GM18867 (cell line): ENCODE measurements around the gene RAP1GAP2.
"Not testable (repeated sequence)": the region's sequence is repeated elsewhere in the genome, so short reads cannot be mapped to it uniquely, and the experiment has no call there.

ENCODE experiments used
- ATAC-seq: cut with Tn5 transposase; IDR thresholded peaks from one replicate; pipeline ENCODE4 v1.9.1; 2021; ENCODE audit warnings: mild to moderate bottlenecking, moderate library complexity; ENCODE audit not compliant: unreplicated experiment

RAP1GAP2 gene

DNA sequence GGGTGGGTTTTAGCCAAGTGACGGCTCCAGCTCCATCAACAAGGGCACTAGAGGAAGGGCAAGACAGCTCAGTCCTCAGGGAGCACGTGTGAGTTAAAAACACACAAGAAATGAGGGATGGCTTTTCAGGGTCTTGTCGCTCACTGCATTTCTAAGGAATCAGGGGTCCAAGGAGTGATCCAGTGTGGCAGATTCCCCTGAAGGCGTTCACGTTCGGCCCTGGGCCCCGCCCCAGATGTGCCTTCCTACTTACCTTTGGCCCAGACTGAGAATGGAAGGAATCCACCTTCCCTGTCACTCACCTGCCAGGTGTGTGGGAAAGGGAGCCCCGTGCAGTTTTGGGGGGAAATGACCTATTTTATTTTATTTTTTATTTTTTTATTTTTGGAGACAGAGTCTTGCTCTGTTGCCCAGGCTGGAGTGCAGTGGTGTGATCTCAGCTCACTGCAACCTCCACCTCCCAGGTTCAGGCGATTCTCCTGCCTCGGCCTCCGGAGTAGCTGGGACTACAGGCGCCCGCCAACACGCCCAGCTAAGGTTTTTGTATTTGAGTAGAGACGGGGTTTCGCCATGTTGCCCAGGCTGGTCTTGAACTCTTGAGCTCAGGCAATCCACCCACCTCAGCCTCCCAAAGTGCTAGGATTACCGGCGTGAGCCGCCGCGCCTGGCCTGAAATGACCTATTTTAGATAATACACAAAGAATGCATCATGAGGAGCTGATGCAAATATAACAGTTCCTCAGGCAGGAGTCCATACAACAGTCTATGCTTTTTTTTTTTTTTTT lies 195.3 kb downstream of the RAP1GAP2 start:
- not testable (repeated sequence) for ATAC-seq

DNA sequence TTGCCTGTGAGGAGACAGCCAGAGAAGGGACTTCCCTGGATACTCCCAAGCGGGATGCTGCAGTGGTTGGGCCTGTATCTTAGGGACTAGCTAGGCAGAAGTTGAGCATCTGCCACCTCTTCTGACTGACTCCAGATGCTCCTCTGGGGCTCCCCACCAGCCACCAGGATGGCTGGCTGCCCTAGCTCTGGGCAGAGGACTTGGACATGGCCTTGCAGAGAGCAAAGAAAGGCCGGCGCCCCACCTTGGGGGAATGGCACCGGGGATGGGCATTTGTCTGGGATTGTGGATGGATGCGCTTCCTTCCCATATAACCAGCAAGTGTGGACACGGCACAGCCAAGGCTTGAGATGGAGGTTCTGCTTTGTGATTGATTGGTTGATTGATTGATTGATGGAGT lies 198.2 kb downstream of the RAP1GAP2 start:
- ATAC-seq: no peak

DNA sequence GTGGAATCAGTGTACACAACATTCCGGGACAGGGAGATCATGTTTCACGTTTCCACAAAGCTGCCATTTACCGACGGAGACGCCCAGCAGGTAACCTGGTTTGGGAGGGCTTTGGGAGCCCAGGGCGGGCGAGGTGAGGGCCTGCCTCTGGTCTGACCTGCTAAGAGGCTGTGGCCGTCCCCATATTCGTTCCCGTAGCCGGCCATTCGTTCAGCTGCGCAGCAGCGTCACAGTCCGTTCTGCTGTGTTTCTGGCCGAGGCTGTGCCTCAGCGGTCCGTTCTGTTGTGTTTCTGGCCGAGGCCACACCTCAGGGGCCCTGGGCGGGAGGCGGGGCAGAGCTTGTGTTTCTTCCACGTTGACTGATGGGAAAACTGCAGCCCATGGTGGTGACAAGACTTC lies 199.1 kb downstream of the RAP1GAP2 start:
- no peak for ATAC-seq

DNA sequence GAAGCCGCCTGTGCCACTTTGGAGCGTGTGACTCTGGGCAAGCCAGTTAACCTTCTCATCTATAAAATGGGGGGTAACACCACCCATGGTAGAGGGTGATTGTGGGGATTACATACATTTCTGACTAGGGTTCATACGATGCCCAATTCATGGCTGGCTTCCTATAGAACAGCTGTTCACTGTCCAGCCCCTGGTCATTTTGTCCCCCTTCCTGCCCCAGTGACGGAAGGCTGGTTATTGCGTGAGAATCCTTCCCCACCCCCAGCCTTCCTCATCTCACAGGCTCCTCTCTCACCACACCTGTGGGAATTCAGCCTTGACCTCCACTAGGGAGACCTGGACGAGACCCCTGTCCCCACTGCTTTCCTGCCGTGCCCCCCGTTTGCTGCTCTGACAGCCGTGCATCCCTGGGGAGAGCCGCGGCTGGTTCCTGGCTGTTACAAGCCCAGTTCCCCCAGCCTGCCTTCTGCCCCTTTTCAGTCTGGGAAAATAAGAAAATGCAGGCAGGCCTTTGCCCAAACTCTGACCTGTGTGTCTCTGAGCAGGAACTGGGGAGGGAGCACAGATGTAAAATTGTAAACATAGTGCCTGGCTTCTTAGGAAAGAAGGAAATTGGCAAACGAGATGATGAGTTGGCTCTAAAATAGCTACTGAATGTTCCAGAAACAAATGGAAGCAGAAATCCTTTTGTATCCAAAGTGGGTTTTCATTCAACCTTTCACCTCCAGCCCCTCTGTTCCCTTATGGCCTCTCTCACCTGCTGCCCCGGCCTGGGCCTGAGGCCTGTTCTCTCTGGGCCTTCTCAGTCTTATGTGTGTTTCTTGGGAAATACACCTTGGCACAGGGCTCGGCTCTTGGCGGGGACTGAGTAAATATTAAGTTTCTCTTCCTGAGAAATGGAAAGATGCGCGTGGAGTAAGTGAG lies 199.9 kb downstream of the RAP1GAP2 start:
- ATAC-seq: no peak

DNA sequence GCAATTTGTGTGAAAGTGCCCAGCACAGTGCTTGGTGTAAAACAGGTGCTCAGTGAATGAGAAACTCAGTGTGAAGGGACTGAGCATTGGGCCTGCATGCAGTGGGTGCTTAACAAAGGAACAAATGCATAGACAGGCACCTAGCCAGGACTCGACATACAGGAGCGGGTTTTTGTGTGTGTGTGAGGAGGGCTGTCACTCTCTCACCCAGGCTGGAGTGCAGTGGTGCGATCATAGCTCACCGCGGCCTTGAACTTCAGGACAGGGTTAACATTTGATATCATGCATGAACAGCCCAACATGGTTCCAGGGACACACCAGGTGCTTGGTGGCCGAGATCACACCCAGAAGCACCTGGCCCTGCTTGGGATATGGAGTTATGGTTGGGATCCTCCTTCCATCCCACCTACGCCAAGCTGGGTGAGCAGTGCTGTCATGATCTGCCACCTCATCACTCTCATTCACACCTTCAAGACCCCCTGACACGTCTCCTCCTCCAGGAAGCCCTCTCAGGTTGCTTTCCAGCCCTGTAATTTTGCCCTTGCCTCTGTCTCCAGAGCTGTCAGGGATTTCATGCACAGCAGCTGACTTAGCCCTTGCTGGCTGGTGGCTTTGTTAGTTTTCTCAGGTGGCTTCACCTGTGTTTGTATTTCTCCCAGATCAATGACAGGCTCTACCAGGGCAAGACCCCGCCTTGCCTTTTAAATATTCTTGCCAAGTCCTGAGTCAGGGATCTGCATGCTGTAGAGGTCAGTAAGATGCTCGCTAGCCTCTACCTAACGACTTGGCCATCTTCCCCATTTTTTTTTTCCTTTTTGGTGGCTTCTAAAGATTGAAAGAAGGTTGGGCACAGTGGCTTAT lies 200.8 kb downstream of the RAP1GAP2 start:
- ATAC-seq: no peak

DNA sequence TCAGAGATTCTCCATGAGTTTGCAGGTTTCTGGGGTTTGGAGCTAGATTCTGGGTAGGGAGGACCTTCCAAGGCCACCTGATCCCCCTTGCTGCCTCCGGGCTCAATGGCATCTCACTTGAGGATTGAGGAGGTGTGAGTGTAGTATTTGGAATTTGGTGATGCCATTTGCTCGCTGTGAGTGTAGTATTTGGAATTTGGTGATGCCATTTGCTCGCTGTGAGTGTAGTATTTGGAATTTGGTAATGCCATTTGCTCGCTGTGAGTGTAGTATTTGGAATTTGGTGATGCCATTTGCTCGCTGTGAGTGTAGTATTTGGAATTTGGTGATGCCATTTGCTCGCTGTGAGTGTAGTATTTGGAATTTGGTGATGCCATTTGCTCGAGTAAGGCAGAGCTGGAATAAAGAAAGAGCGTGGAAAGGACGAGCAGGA lies 202.2 kb downstream of the RAP1GAP2 start:
- not testable (repeated sequence) for ATAC-seq

DNA sequence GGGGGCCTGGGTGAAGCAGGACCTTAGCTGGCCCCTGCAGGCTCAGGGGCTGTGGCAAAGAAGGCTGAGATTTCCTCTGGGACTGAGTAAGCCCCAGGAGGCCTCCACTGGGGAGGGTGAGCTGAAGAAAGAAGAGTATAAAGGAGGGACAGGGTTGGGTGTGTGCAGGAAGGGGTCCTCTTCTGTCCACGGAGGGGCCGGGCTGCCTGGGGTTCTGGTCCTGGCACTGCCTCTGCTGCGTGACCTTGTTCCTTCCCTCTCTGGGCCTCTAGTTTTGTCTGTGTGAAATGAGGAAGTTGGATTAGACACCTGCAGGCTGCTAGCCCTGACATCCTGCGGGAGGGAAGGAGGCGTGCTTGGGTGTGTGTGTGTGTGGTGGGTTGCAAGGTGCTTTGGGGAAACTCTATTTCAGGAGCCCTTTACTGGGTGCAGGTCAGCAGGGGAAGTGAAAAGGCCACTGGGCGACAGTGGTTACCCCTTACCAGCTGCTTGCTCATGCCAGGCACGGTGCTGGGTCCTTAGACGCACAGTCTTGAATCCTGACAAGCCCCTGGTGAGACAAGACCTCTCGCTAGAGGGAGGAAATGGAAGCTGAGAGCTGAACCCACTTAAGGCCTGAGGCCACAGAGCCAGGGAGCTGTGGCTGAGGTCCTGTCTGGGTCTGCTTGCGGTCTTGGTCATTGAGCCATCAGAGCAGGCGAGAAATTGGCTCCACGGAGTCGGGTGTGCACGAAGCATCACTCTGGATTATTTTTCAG lies 206.5 kb downstream of the RAP1GAP2 start:
- ATAC-seq: peak; percentile 75

DNA sequence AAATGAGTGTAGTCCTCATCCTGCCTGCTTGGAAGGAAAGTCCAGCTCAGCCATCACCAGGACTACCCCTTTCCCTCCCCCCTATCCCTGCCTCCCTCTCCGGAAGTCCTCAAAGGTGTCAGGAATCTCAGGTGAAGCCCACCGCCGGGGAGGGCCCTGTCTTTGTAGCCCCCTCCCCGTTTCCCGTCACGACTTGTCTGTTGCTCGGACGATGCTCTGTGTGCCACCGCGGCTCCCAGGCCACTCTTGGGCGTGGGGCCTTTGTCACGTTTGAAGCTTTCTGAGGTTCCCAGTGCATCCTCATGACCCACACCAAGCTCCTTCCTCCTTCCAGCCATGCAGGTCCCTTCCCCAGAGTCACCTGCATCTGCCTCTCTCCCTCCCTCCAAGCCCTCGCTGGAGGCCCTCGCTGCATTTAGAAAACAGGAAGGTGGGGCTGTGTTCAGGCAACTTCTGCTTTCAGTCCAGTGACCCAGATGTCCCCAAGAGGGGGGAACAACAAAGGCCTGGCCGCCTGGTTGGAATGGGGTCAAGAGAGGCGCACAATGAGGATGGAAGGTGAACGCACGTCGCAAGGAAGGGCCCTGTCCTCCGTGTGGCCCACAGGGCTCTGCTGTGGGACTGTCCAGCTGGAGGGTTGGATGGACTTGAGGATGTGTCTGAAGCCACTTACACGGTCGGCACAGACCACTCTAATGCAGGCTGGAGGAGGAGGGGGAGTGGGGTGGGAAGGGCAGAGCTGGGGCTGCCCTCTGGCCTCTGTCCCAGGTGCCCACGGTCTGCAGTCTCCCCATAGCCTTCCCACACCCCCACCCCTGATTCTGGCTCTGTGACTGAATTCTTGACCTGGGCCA lies 207.3 kb downstream of the RAP1GAP2 start:
- no peak for ATAC-seq

DNA sequence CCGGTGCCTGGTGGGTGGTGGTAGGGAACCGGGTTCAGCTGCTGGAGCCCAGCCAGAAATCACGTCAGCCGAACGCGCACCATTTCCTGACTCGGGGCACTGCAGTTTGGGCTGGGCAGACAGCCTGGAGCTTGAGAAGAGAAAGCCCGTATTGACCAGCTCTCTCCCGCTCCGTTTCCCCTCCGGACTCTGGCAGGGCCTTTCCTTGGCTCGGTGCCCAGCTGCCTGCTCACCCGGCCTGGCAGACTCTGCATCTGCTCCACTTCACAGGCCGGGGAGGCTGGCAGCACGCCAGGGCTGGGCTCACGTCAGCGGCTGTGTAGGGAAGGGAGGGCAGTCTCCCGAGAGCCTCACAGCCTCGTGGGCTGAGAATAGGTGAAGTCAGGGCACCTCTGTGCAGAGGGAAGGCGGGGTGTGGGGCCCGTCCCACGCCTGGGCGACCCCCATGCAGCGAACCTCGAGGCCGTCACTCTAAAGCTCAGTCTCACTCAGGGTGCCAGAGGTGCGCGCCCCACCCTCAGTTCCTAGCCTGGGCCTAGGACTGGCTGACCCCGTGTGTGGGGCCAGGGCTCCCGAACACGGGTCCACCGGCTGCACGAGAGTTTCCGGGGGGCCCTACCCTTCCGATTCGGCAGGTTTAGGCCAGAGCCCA lies 208.0 kb downstream of the RAP1GAP2 start:
- no peak for ATAC-seq

DNA sequence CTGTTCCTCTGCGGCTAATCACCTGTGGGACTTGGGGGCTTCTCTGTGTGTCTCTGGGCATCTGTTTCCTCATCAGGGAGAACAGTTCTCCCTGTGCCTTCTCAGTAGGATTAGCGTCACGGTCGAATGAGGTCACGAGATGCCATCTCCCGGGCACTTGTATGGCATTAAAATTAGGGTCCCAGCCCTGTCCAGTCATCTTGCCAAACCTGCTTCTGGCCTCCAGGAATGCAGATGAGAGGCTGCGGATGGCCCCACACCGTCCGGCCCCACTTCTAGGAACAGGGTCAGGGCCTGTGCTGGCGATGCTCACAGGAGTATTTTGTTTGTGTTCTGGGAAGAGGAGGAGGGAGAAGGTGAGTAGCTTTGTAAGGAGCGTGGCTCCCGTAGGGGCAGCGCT lies 208.7 kb downstream of the RAP1GAP2 start:
- no peak for ATAC-seq

DNA sequence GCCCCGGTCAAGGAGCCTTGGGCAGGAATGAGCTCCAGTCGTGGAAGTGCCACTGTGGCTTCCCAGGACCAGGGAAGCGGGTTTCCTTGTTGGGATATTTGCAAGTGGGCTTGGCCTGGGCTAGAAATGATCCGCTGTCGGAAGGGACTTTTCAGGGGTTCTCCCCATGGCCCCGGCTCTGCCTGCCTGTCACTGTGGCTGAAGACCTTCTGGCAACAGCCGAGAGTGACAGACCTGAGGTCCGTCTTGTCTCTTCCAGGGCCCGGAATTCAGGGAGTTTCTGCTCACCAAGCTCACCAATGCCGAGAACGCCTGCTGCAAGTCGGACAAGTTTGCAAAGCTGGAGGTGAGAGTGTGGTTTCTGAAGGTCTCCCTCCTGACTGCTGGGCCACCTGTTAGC lies 209.5 kb downstream of the RAP1GAP2 start:
- ATAC-seq: no peak

DNA sequence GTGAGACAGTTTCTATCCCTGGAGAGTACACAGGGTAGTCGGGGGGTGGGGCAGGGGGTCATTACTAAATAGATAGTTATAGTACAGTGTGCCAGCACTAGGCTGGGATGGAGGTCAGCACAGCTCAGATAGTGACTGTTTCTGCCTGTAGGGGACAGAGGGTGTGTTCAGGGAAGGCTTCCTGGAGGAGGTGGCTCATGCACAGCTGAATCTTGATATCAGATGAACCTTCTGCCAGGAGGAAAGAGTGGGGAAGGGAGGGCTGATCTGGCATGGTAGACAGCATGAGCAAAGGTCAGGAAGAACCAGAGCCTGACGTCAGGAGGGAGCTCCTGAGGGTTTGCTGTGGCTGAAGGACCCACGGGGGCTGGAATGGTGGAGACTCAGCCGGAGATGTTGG lies 210.6 kb downstream of the RAP1GAP2 start:
- ATAC-seq: no peak

DNA sequence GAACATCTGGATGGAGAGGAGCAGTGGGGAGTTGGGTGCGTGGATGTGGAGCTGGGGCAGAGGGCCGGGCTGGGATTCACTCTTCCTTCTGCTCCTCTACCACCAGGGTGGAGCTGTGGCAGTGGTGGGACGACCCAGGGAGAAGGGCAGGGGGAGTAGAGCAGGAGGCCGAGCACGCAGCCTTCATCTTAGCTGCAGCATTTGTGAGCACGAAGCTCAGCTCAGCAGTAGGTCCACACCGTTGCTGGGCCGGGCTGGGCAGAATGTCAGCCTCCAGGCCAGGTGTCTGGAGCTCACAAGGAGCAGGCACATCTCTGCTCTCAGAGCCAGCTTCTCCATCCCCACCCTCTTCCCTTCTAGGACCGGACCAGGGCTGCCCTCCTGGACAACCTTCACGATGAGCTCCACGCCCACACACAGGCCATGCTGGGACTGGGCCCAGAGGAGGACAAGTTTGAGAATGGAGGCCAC lies 211.4 kb downstream of the RAP1GAP2 start:
- ATAC-seq: no peak

DNA sequence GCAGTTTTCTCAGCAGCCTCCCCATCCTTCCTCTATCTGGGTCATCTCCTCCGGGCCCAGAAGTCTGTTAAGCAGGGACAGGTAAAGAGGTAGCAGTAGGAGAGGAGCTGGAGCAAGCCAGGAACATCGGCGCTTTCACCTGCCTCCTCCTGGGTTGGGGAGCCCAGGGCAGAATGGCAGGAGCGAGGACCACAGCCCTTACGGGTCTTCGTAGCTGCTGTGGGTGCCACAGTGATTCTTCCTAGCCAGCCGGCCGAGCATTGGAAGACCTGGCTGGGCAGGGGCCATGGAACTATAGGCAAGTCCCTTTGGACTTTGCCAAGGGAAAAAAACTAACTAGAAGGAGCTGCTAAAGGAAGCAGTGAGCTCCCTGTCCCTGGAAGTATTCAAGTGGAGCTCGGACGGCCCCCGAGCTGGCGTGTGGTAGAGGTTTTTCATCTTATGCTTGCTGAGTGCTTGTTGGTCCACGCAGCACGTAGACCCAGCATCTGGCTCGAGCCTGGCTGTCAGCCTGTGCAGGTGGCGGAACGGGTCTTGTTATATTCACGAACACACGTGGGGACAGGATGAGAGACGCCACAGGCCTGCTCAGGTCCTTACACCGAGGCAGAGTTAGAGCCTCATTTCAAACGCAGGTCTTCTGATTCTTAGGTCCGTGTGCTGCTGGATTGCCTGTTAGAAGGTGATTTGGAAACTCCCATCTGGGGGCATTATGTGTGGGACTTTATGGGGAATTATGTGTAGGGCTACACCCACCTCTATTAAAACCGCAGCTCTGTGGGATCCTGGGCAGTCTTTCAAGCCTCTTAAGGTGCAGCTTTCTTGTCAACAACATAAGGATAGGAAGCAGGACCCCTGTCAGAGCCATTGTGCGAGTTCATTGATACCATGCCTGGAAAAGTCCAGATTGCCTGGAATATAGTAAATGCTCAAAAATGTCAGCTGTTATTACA lies 212.4 kb downstream of the RAP1GAP2 start:
- no peak for ATAC-seq

DNA sequence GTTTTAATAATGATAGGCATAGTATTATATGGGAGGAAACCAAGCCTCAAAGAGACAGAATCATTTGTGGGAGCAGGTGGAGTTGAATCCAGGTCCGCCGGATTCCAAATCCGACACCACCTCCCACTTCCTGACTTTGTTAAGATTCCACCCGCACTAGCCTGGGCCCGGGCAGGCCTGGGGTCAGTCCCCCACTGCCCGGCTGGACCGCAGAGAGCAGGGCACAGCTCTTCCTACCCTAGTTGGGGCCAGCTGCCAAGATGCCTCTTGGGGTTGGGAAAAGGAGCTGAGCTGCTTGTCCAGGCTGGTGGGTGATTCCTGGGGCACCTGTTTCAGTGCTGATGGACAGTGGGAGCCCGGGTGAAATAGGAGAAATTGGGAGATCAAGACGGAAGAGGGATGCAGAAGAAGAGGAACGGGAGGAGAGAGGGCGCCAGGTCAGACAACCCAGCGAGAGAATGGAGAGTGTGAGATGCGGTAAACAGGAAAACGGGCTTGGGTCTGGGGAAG lies 213.2 kb downstream of the RAP1GAP2 start:
- ATAC-seq: no peak

DNA sequence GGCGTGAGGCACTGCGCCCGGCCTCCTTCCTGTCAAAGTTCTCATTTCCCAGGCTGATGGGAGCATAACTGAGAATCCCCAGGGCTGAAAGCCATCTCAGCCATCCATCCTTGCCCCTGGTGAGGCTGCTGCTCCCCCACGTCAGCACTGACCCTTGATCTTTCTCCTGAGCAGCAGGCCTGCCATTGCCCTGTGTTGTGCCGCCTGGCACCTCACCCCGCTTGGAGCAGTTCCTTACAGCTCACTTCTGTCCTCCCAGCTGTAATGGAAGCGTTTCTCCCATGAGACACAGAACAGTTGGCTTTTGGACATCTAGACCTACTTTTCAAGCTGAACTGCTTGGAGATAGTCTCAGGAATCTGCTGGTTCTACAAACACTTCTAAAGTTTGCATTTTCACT lies 215.7 kb downstream of the RAP1GAP2 start:
- no peak for ATAC-seq

DNA sequence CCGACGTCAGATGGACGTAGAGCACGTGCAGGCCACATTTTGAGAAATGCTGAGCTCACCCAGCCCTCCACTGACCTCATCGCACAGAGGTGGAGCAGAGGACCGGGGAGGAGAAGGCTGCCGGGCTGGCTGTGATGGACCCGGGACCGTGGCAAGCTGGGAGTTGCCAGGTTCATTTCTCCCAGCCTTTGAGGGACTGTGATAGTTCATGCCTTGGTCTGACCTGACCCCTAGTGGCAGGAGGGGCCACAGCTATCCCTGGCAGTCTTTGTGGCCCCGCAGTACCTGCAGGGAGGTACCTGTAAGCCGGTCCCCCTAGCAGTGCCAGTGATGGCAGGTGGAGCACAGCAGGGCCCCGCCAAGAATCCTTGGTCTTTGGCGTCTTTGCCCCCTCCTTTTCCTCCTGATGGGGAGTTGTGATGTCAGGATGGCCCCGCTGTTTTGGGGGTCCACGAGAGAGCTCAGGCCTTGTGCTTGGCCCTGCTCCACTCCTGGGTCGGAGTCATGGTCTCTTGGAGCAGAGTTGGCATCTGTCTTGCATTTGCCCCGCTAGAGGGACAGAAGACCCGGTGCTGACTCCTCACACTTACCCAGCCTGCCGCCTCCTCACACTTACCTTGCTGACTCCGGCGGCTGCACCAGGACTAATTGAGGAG lies 216.8 kb downstream of the RAP1GAP2 start:
- ATAC-seq: peak; percentile 52
